Breast epithelium (tissue), 4 donors: ENCODE results near the gene DACH1. TPM values are rescaled to one million over a fixed set of nuclear protein-coding genes. Genes with fewer than 3 reads are reported as not detected.
"Not testable (repeated sequence)": the region's sequence is repeated elsewhere in the genome, so short reads cannot be mapped to it uniquely, and the experiment has no call there.

Experiments
- DNase-seq, 2 donors: peaks; one replicate each; pipeline ENCODE4 v3.0.0-alpha.2; 2019; ENCODE audit warnings: low spot score in 2 of 2
- H3K27ac ChIP-seq, 2 donors: fragments of 200-600 bp; sonication (generic) in 1 of 2; one replicate each; pipeline ENCODE4 v1.5.1; 2016 to 2019; ENCODE audit warnings: mild to moderate bottlenecking in 1 of 2
- H3K27me3 ChIP-seq, 2 donors: fragments of 200-600 bp; sonication (generic) in 1 of 2; one replicate each; pipeline versions ENCODE4 v1.5.1 to v1.6.0; 2017 to 2019; ENCODE audit warnings: control low read depth in 1 of 2, mild to moderate bottlenecking in 1 of 2
- H3K36me3 ChIP-seq: fragments of 200-600 bp; one replicate; pipeline ENCODE4 v1.5.1; 2019
- H3K4me1 ChIP-seq, 2 donors: fragments of 200-600 bp; sonication (generic); one replicate each; pipeline ENCODE4 v1.5.1; 2016 to 2019; ENCODE audit warnings: control low read depth in 1 of 2
- H3K4me3 ChIP-seq, 3 donors: fragments of 200-600 bp; sonication (generic); 1 replicate in 2 of 3; 2 replicates in 1 of 3; pipeline ENCODE4 v1.5.1; 2016 to 2019; ENCODE audit warnings: mild to moderate bottlenecking in 3 of 3, moderate library complexity in 2 of 3
- H3K9me3 ChIP-seq, 2 donors: fragments of 200-600 bp; sonication (generic) in 1 of 2; one replicate each; pipeline ENCODE4 v1.5.1; 2016 to 2019; ENCODE audit warnings: control low read depth in 1 of 2
- POLR2A ChIP-seq: fragments of 450-650 bp; IDR thresholded peaks from one replicate; pipeline ENCODE4 v1.6.1; 2016; ENCODE audit warnings: antibody characterized with exemption, mild to moderate bottlenecking, moderate library complexity
- POLR2AphosphoS5 ChIP-seq, 3 donors: sonication (generic); formaldehyde crosslinking; IDR thresholded peaks; one replicate each; pipeline ENCODE4 v1.6.1; 2017; ENCODE audit warnings: antibody characterized with exemption in 3 of 3
- intact Hi-C: fragments of 100-400 bp; cut with DNase I; formaldehyde crosslinking; loops from one replicate; pipeline ENCODE4 v1.15.1; 2023; ENCODE audit warnings: low total_unique reads
- total RNA-seq, 3 donors: library from RNA; depleted of rRNA; stranded (reverse); fragments of >200 nt; gene quantifications; one replicate each; pipeline ENCODE4 v1.1.0, GENCODE V29; 2016
- TF ChIP-seq, protein P1 (sequence below), 3 donors: fragments of 450-650 bp; IDR thresholded peaks; one replicate each; pipeline ENCODE4 v1.5.1; 2016 to 2017; ENCODE audit warnings: antibody characterized with exemption in 3 of 3, mild to moderate bottlenecking in 3 of 3, moderate library complexity in 3 of 3

The DACH1 gene
- total RNA-seq, 3 donors from 2014 or later = 2.2 to 13.9 (median 11.5) TPM

- Histone ChIP-seq H3K36me3 (no peaks in the 10 kb centered on the region), H3K27me3 (no peaks in the 10 kb centered on the region), H3K4me3 (no peak overlapping the region), H3K27ac (no peak overlapping the region), H3K4me1 (no peaks in the 10 kb centered on the region), H3K9me3 (no peaks in the 10 kb centered on the region)
- intact Hi-C loops = no loop called here
- DNase-seq = no peak
- TF ChIP-seq, protein P1, sequence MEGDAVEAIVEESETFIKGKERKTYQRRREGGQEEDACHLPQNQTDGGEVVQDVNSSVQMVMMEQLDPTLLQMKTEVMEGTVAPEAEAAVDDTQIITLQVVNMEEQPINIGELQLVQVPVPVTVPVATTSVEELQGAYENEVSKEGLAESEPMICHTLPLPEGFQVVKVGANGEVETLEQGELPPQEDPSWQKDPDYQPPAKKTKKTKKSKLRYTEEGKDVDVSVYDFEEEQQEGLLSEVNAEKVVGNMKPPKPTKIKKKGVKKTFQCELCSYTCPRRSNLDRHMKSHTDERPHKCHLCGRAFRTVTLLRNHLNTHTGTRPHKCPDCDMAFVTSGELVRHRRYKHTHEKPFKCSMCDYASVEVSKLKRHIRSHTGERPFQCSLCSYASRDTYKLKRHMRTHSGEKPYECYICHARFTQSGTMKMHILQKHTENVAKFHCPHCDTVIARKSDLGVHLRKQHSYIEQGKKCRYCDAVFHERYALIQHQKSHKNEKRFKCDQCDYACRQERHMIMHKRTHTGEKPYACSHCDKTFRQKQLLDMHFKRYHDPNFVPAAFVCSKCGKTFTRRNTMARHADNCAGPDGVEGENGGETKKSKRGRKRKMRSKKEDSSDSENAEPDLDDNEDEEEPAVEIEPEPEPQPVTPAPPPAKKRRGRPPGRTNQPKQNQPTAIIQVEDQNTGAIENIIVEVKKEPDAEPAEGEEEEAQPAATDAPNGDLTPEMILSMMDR (IDR thresholded peaks at IDR 0.05) = no peak
- TF ChIP-seq POLR2AphosphoS5 (IDR thresholded peaks at IDR 0.05) (no peak), POLR2A (no peak)
Measured at GRCh38 chr13:71838842-71839241, 28.2 kb downstream of the DACH1 start.

DNA sequence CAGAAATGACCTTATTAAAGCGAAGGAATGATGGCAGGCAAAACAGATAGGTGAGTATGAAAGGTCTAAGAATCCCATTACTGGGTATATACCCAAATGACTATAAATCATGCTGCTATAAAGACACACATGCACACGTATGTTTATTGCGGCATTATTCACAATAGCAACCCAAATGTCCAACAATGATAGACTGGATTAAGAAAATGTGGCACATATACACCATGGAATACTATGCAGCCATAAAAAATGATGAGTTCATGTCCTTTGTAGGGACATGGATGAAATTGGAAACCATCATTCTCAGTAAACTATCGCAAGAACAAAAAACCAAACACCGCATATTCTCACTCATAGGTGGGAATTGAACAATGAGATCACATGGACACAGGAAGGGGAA is 29.4 kb downstream of the DACH1 start:
- DNase-seq, H3K4me3 ChIP-seq, intact Hi-C loops, H3K36me3 ChIP-seq, H3K27me3 ChIP-seq, H3K27ac ChIP-seq, H3K4me1 ChIP-seq, H3K9me3 ChIP-seq: not testable (repeated sequence)

DNA sequence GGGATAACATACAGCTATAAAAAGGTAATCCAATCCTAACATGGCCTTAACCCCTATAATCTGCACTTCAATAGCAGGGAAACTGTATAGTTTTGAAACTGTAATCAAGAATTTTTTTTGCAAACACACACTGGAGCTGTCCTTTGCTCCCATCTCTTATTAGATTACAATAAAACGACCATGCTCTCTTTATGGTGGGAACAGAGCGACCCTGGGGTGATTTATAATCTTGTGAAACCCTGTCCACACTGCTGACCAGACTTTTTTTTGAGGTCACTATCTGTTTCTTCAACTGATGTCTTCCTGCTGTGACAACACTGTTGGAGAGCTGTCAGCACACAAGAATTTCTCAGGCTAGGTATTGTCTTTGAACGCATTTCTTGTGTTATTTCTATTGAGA is 35.3 kb downstream of the DACH1 start:
- H3K36me3 ChIP-seq = no peaks in the 10 kb centered on the region
- H3K4me1 ChIP-seq = no peaks in the 10 kb centered on the region
- H3K27me3 ChIP-seq = no peaks in the 10 kb centered on the region
- H3K9me3 ChIP-seq = no peaks in the 10 kb centered on the region
- DNase-seq = no peak
- intact Hi-C loops = no loop called here
- no peak overlapping the region for H3K27ac ChIP-seq
- no peak overlapping the region for H3K4me3 ChIP-seq
- TF ChIP-seq POLR2AphosphoS5 (IDR thresholded peaks at IDR 0.05) = no peak
- TF ChIP-seq POLR2A = no peak
- TF ChIP-seq, protein P1 (IDR thresholded peaks at IDR 0.05) = no peak

DNA sequence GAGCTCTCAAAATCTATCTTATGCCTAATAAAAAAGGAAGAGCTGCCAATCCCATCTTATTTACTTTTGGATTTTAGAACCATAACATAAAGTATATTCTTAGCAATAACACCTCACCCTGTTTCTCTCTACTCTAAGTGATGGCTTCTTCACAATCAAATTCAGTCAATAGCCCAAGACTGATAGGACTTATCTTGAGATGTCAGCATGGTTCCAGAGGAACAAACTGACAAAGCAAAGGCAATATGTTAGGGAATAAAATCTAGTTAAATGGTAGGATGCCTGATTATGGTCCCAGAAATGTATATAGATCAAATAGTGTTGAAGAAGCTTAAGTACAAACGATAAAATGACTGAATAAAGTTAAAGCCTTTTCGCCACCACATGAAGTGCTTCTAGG is 36.3 kb downstream of the DACH1 start:
- intact Hi-C loops = no loop called here
- no peak for DNase-seq
- no peaks in the 10 kb centered on the region for H3K36me3 ChIP-seq
- H3K27ac ChIP-seq = no peak overlapping the region
- H3K4me1 ChIP-seq = no peaks in the 10 kb centered on the region
- H3K27me3 ChIP-seq = no peaks in the 10 kb centered on the region
- TF ChIP-seq, protein P1 (IDR thresholded peaks at IDR 0.05) = no peak
- TF ChIP-seq POLR2AphosphoS5 (IDR thresholded peaks at IDR 0.05) = no peak
- no peak for TF ChIP-seq POLR2A
- H3K4me3 ChIP-seq = no peak overlapping the region
- no peaks in the 10 kb centered on the region for H3K9me3 ChIP-seq

- TF ChIP-seq, protein P1 (IDR thresholded peaks at IDR 0.05) = no peak
- TF ChIP-seq POLR2A (no peak), POLR2AphosphoS5 (IDR thresholded peaks at IDR 0.05) (no peak)
Measured at GRCh38 chr13:71830323-71830722, 36.7 kb downstream of the DACH1 start.

GRCh38 chr13:71829547-71829946 is 37.5 kb downstream of the DACH1 start:
- Histone ChIP-seq H3K36me3 (no peaks in the 10 kb centered on the region), H3K27me3 (no peaks in the 10 kb centered on the region), H3K27ac (no peak overlapping the region), H3K9me3 (no peaks in the 10 kb centered on the region), H3K4me3 (no peak overlapping the region), H3K4me1 (no peaks in the 10 kb centered on the region)
- TF ChIP-seq, protein P1 (IDR thresholded peaks at IDR 0.05) = no peak
- TF ChIP-seq POLR2AphosphoS5 (IDR thresholded peaks at IDR 0.05) (no peak), POLR2A (no peak)
- no peak for DNase-seq
- intact Hi-C loops = no loop called here

More at GRCh38 chr13:71830323-71830722, 36.7 kb downstream of the DACH1 start:
- H3K4me1 ChIP-seq = no peaks in the 10 kb centered on the region
- no peak for DNase-seq
- no peaks in the 10 kb centered on the region for H3K27me3 ChIP-seq
- intact Hi-C loops = no loop called here
- H3K27ac ChIP-seq = no peak overlapping the region
- H3K36me3 ChIP-seq = no peaks in the 10 kb centered on the region
- H3K4me3 ChIP-seq = no peak overlapping the region
- H3K9me3 ChIP-seq = no peaks in the 10 kb centered on the region
